A673 (cell line): Measurements from ENCODE around the gene RPL13A. TPM values are rescaled to one million over a fixed set of nuclear protein-coding genes. Genes with fewer than 3 reads are reported as not detected.

Source experiments
- BruUV-seq: library from RNA; stranded (reverse); fragments of 400-500 nt; replicated peaks from 2 replicates; lab custom pipeline; 2021; lab: Mats Ljungman, UMichigan
- CTCF ChIA-PET: fragments of 300-600 bp; sonication (Branson Sonifier 250); formaldehyde crosslinking; loops from one replicate; lab custom pipeline; 2022; ENCODE audit warnings: antibody characterized with exemption; lab: Charles Lee
- POLR2A ChIA-PET: fragments of 300-600 bp; sonication (Branson Sonifier 250); formaldehyde crosslinking; loops from one replicate; lab custom pipeline; 2022; ENCODE audit warnings: antibody characterized with exemption; ENCODE audit not compliant: low non-redundant PET; lab: Charles Lee
- DNase-seq: peaks from one replicate; pipeline ENCODE4 v3.0.0-alpha.2; 2015; ENCODE audit warnings: low spot score
- H3K27ac ChIP-seq: fragments of 200-600 bp; sonication (generic); 2 replicates; pipeline ENCODE4 v1.5.1; 2016; ENCODE audit warnings: mixed run types, low read depth, mild to moderate bottlenecking, mixed read lengths, antibody characterized with exemption, low read length; ENCODE audit not compliant: poor library complexity, severe bottlenecking
- H3K27me3 ChIP-seq: fragments of 200-600 bp; sonication (generic); replicated peaks from 2 replicates; pipeline ENCODE4 v1.6.1; 2017; ENCODE audit warnings: mixed run types, low read depth, mild to moderate bottlenecking, mixed read lengths, antibody characterized with exemption, low read length; ENCODE audit not compliant: insufficient read depth, poor library complexity
- H3K36me3 ChIP-seq: fragments of 200-600 bp; sonication (generic); 2 replicates; pipeline ENCODE4 v1.6.1; 2016; ENCODE audit warnings: mixed run types, mild to moderate bottlenecking, mixed read lengths, antibody characterized with exemption, low read length; ENCODE audit not compliant: insufficient read depth, poor library complexity, severe bottlenecking
- H3K4me1 ChIP-seq: fragments of 200-600 bp; sonication (generic); 2 replicates; pipeline ENCODE4 v1.6.1; 2017; ENCODE audit warnings: mixed run types, mild to moderate bottlenecking, mixed read lengths, antibody characterized with exemption, low read length; ENCODE audit not compliant: insufficient read depth, poor library complexity, severe bottlenecking
- H3K4me3 ChIP-seq: fragments of 200-600 bp; sonication (generic); 2 replicates; pipeline ENCODE4 v1.5.1; 2016; ENCODE audit warnings: low read depth, mixed run types, mild to moderate bottlenecking, mixed read lengths, low read length; ENCODE audit not compliant: poor library complexity, severe bottlenecking
- H3K9me3 ChIP-seq: fragments of 200-600 bp; sonication (generic); 2 replicates; pipeline ENCODE4 v1.6.1; 2016; ENCODE audit warnings: mixed run types, low read depth, mild to moderate bottlenecking, mixed read lengths, antibody characterized with exemption, low read length; ENCODE audit not compliant: poor library complexity, severe bottlenecking
- EZH2 ChIP-seq: fragments of 200-600 bp; sonication (generic); IDR thresholded peaks from 2 replicates; pipeline ENCODE4 v1.6.1; 2017; ENCODE audit warnings: borderline replicate concordance, low read depth, mild to moderate bottlenecking, mixed read lengths, antibody characterized with exemption, low read length; ENCODE audit not compliant: poor library complexity, severe bottlenecking
- intact Hi-C: fragments of 100-400 bp; cut with micrococcal nuclease; formaldehyde crosslinking; loops from one replicate; pipeline ENCODE4 v1.10.0; 2022; ENCODE audit not compliant: unreplicated experiment
- total RNA-seq: library from RNA; stranded (reverse); gene quantifications from 2 replicates; pipeline ENCODE4 v1.2.3, GENCODE V29; 2021
- TF ChIP-seq, protein P1 (sequence below): fragments of 300-800, 200-600 bp; sonication (generic); conservative IDR thresholded peaks from 2 replicates; pipeline ENCODE4 v1.5.1; 2017; ENCODE audit warnings: low read depth, mild to moderate bottlenecking, antibody characterized with exemption, low read length, moderate library complexity, mixed read lengths

RPL13A gene
- total RNA-seq, 1 experiment from 2014 or later: 2,390 TPM

DNA sequence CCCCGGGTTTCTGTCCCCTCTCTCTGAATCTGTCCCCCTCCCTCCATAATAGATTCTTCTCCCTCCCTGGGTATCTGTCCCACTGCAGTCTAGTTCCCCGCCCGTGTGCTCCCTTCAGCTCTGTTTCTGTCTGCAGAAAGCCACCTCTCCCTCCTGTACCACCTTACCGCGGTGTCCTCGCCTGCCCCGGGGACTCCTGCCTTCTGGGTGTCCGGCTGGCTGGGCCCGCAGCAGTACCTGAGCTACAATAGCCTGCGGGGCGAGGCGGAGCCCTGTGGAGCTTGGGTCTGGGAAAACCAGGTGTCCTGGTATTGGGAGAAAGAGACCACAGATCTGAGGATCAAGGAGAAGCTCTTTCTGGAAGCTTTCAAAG, 26.3 kb downstream of the RPL13A start:
- ChIA-PET POLR2A (no interaction called here), CTCF (no interaction called here)
- Histone ChIP-seq H3K27me3 (no peaks in the 10 kb centered on the region), H3K36me3 (peaks cover 29% of the 10 kb centered on the region), H3K4me1 (peaks cover 42% of the 10 kb centered on the region), H3K9me3 (no peaks in the 10 kb centered on the region), H3K27ac (peak overlapping the region; percentile 95), H3K4me3 (peak overlapping the region; percentile 84)
- intact Hi-C loops: loop anchor here (10.0 kb wide), 1 partner anchor 1221 kb away; no protein-coding TSS in a partner anchor
- TSS peak; percentile 47 for BruUV-seq
- DNase-seq: no peak
- TF ChIP-seq EZH2: no peak
- TF ChIP-seq, protein P1, sequence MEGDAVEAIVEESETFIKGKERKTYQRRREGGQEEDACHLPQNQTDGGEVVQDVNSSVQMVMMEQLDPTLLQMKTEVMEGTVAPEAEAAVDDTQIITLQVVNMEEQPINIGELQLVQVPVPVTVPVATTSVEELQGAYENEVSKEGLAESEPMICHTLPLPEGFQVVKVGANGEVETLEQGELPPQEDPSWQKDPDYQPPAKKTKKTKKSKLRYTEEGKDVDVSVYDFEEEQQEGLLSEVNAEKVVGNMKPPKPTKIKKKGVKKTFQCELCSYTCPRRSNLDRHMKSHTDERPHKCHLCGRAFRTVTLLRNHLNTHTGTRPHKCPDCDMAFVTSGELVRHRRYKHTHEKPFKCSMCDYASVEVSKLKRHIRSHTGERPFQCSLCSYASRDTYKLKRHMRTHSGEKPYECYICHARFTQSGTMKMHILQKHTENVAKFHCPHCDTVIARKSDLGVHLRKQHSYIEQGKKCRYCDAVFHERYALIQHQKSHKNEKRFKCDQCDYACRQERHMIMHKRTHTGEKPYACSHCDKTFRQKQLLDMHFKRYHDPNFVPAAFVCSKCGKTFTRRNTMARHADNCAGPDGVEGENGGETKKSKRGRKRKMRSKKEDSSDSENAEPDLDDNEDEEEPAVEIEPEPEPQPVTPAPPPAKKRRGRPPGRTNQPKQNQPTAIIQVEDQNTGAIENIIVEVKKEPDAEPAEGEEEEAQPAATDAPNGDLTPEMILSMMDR: no peak

DNA sequence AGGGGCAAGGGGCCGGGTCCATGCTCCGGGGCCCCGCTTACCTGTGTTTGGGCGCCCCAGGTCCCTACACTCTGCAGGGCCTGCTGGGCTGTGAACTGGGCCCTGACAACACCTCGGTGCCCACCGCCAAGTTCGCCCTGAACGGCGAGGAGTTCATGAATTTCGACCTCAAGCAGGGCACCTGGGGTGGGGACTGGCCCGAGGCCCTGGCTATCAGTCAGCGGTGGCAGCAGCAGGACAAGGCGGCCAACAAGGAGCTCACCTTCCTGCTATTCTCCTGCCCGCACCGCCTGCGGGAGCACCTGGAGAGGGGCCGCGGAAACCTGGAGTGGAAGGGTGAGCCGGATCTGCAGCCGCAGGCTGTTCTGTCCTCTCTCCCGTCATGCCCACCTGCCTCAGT, 26.7 kb downstream of the RPL13A start:
- intact Hi-C loops: loop anchor here (10.0 kb wide), 1 partner anchor 1221 kb away; no protein-coding TSS in a partner anchor
- peaks cover 39% of the 10 kb centered on the region for H3K4me1 ChIP-seq
- H3K27me3 ChIP-seq: no peaks in the 10 kb centered on the region
- no TSS peak for BruUV-seq
- H3K9me3 ChIP-seq: no peaks in the 10 kb centered on the region
- TF ChIP-seq, protein P1: no peak
- TF ChIP-seq EZH2: no peak
- peak overlapping the region; percentile 84 for H3K4me3 ChIP-seq
- H3K27ac ChIP-seq: peak overlapping the region; percentile 95
- ChIA-PET POLR2A (no interaction called here), CTCF (no interaction called here)
- no peak for DNase-seq
- peaks cover 29% of the 10 kb centered on the region for H3K36me3 ChIP-seq

DNA sequence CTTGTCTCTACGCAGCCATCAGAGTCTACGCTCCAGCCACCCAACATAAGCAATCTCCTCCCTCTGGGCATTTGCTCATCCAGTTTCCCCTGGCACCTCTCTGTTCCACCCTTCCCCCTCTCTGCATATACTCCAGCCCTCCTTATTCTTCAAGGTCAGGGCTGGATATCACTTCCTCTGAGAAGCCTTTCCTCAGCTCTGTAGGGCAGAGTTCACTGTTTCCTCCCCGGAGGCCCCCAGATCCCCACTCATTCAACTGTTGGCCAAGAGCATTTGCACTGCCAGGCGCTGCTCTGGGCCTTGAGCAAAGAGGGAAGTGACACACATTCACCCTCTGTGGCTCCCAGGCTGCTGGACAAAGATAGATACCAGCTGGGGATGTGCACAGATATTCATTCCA, 28.4 kb downstream of the RPL13A start:
- ChIA-PET POLR2A (no interaction called here), CTCF (no interaction called here)
- DNase-seq: no peak
- TF ChIP-seq EZH2: no peak
- H3K4me1 ChIP-seq: peaks cover 30% of the 10 kb centered on the region
- no peaks in the 10 kb centered on the region for H3K27me3 ChIP-seq
- intact Hi-C loops: loop anchor here (10.0 kb wide), 1 partner anchor 1219 kb away; no protein-coding TSS in a partner anchor
- H3K4me3 ChIP-seq: peak overlapping the region; percentile 84
- peak overlapping the region; percentile 95 for H3K27ac ChIP-seq
- BruUV-seq: no TSS peak
- H3K36me3 ChIP-seq: peaks cover 36% of the 10 kb centered on the region
- no peaks in the 10 kb centered on the region for H3K9me3 ChIP-seq

DNA sequence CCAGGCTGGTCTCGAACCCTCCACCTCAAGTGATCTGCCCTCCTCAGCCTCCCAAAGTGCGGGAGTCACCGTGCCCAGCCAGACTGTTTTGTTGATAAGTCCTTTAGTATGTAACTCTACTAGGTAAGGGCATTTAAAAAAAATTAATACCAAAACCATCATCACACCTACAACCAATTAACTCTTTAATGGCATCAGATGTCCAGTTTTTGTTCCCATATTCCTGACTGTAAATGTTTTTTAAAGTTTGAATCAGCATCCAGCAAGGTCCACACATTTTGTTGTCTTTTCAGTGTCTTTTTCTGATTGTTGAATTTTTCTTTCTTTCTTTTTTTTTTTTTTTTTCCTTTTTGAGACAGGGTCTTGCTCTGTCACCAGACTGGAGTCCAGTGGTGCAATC, 30.6 kb downstream of the RPL13A start:
- POLR2A ChIA-PET: no interaction called here
- no peak for DNase-seq
- intact Hi-C loops: loop anchor here (10.0 kb wide), 1 partner anchor 1217 kb away; no protein-coding TSS in a partner anchor

More for the DNA sequence above, 30.6 kb downstream of the RPL13A start:
- Histone ChIP-seq H3K27ac (no peak overlapping the region), H3K9me3 (no peaks in the 10 kb centered on the region), H3K36me3 (peaks cover 50% of the 10 kb centered on the region), H3K27me3 (no peaks in the 10 kb centered on the region), H3K4me1 (peaks cover 11% of the 10 kb centered on the region), H3K4me3 (no peak overlapping the region)
- no peak for TF ChIP-seq EZH2
- TF ChIP-seq, protein P1: no peak
- no TSS peak for BruUV-seq
- CTCF ChIA-PET: no interaction called here
